HFFc6 (cell line): Measurements from ENCODE around the gene EXOC6B. TPM values are rescaled to one million over a fixed set of nuclear protein-coding genes. Genes with fewer than 3 reads are reported as not detected.

Experiments used
- DNase-seq: peaks from one replicate; pipeline ENCODE4 v3.0.0-alpha.2; 2018
- H3K27ac Mint-ChIP-seq: 2 replicates; pipeline ENCODE4 v1.8.0; 2020; ENCODE audit warnings: mild to moderate bottlenecking, mixed read lengths
- H3K27me3 Mint-ChIP-seq: 2 replicates; pipeline ENCODE4 v1.8.0; 2021; ENCODE audit warnings: mild to moderate bottlenecking, moderate library complexity, mixed read lengths; ENCODE audit not compliant: insufficient read depth
- H3K36me3 Mint-ChIP-seq: 2 replicates; pipeline ENCODE4 v1.8.0; 2021; ENCODE audit warnings: low read depth, mixed read lengths
- H3K4me1 Mint-ChIP-seq: 2 replicates; pipeline ENCODE4 v1.8.0; 2020; ENCODE audit warnings: low read depth, mixed read lengths
- H3K4me3 Mint-ChIP-seq: 2 replicates; pipeline ENCODE4 v1.8.0; 2020; ENCODE audit warnings: mild to moderate bottlenecking, moderate library complexity, mixed read lengths
- H3K9me3 Mint-ChIP-seq: 2 replicates; pipeline ENCODE4 v1.8.0; 2020; ENCODE audit warnings: mild to moderate bottlenecking, mixed read lengths
- total RNA-seq, 6 experiments: library from RNA; stranded (reverse); fragmentation: NEBNext Ultra II Directional; extraction: Animal tissue kit (Norgen Biotek cat#: 25700); gene quantifications; 2 replicates in 1 of 6; 3 replicates in 5 of 6; pipeline ENCODE4 v1.2.3, GENCODE V29; 2021
- TF ChIP-seq, protein P1 (sequence below): fragments of 200-600 bp; sonication (generic); IDR thresholded peaks from 2 replicates; pipeline ENCODE4 v1.5.0; 2021; ENCODE audit warnings: antibody characterized with exemption, mild to moderate bottlenecking

EXOC6B gene
- total RNA-seq, 6 experiments from 2014 or later, result 24.8 to 33.0 (median 27.4) TPM

DNA sequence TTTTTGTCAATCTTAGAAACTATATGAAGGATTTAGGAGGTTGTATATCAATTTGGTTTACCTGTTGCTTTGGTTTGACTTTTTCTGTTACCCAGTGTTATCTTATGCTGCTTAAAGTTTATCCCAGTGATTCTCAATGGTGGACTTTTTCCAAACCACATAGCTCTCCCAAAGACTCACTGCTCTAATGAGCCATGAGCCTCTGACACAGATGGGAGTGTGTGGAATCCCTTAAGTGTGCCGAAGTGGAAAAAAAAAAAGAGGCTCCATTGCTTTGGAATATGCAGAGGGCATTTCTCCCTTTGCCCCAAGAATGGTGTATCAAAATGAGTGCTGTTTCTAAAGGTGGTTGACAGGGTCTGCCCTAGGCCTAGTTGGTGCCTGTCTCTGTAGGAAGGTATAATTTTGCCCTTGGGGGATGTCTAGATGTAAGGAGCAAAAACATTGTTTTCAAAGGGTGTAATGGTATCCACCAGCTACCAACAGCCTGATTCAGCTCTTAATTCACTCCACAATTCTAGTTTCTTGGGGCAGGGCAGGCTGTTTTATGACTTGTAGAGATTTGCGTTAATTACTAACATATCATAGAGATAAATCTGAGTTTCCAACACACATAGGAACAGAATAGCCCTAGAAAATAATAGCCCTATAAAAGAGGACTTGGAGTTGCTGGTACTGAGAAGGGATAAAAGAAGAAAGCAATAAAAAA is 613.9 kb downstream of the EXOC6B start:
- Mint-ChIP-seq H3K36me3 (no peaks in the 10 kb centered on the region), H3K9me3 (no peaks in the 10 kb centered on the region), H3K27me3 (peaks cover 2% of the 10 kb centered on the region), H3K27ac (peak overlapping the region; percentile 67), H3K4me3 (no peak overlapping the region), H3K4me1 (peaks cover 30% of the 10 kb centered on the region)
- TF ChIP-seq, protein P1, sequence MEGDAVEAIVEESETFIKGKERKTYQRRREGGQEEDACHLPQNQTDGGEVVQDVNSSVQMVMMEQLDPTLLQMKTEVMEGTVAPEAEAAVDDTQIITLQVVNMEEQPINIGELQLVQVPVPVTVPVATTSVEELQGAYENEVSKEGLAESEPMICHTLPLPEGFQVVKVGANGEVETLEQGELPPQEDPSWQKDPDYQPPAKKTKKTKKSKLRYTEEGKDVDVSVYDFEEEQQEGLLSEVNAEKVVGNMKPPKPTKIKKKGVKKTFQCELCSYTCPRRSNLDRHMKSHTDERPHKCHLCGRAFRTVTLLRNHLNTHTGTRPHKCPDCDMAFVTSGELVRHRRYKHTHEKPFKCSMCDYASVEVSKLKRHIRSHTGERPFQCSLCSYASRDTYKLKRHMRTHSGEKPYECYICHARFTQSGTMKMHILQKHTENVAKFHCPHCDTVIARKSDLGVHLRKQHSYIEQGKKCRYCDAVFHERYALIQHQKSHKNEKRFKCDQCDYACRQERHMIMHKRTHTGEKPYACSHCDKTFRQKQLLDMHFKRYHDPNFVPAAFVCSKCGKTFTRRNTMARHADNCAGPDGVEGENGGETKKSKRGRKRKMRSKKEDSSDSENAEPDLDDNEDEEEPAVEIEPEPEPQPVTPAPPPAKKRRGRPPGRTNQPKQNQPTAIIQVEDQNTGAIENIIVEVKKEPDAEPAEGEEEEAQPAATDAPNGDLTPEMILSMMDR, result no peak
- peak; percentile 43 for DNase-seq

DNA sequence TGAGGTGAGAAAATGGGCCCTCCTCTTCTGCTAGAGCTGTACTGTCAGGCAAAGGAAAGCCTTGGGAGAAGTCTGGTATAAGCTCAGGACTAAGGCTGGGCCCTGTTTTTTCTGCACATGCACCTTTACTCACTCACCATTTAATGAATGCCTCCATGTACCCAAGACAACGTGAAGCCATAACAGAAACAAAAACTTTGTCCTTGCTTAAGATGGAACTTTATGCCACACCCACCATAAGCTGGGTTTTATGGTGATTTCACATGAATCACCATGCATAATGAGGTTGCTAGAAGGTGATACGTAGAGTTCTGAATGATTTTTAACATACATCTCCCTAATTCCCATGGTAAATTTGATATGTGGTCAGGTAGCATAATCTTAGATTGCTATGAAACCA is 614.5 kb downstream of the EXOC6B start:
- TF ChIP-seq, protein P1, result no peak
- Mint-ChIP-seq H3K27ac (peak overlapping the region; percentile 67; the same call in 1 of the 2 replicates), H3K4me1 (peaks cover 30% of the 10 kb centered on the region), H3K9me3 (no peaks in the 10 kb centered on the region), H3K4me3 (no peak overlapping the region), H3K27me3 (peaks cover 2% of the 10 kb centered on the region), H3K36me3 (no peaks in the 10 kb centered on the region)
- DNase-seq, result peak; percentile 11

DNA sequence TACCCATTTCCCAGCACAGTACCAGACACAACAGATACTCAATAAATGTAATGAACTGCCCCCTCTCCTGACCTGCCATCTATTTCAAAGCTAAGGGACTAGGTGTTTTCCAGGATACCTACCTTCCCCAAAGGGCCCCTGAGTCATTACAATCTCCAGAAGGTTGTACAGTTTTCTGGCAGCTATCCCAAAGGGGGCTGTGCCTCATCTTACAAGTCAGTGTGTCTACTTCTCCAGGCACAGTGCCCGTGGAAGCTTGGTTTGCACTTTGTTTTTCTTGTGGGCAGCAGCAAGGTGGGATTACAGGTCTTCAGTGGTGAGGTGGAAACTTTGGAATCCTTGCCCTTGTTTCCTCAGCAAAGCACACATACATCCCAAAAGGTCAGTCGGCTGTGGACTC is 615.4 kb downstream of the EXOC6B start:
- Mint-ChIP-seq H3K9me3 (no peaks in the 10 kb centered on the region), H3K4me1 (peaks cover 29% of the 10 kb centered on the region), H3K27ac (no peak overlapping the region), H3K4me3 (no peak overlapping the region), H3K36me3 (no peaks in the 10 kb centered on the region), H3K27me3 (peaks cover 2% of the 10 kb centered on the region)
- no peak for DNase-seq
- TF ChIP-seq, protein P1, result no peak

DNA sequence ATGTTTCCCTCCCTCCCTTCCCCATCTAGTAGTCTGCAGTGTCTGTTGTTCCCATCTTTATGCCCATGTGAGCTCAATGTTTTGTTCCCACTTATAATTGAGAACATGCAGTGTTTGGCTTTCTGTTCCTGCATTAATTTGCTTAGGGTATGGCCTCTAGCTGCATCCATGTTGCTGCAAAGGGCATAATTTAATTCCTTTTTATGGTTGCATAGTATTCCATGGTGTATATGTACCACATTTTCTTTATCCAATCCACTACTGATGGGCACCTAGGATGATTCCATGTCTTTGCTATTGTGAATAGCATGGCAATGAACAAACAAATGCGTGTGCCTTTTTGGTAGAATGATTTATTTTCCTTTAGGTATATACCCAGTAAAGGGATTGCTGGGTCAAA is 617.6 kb downstream of the EXOC6B start:
- no peak overlapping the region for H3K4me3 Mint-ChIP-seq
- TF ChIP-seq, protein P1, result no peak
- H3K27ac Mint-ChIP-seq, result no peak overlapping the region
- DNase-seq, result no peak
- no peaks in the 10 kb centered on the region for H3K9me3 Mint-ChIP-seq
- peaks cover 3% of the 10 kb centered on the region for H3K27me3 Mint-ChIP-seq
- peaks cover 16% of the 10 kb centered on the region for H3K4me1 Mint-ChIP-seq
- H3K36me3 Mint-ChIP-seq, result no peaks in the 10 kb centered on the region

DNA sequence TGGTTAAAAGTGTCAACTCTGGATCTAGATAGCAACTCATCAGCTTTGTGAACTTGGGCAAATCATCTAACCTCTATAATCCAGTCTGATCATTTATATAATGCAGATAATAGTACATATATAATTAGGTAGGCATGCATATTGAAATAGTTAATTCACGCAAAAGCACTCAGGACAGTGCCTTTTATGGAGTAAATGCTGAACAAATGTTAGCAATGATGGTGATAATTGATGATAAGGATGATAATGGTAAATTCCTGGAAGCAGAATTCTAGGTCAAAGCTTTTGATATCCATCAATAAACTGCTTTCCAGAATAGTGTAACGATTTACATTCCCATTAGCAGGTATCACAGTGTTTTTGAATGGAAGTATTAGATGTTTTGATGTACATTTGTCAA is 618.5 kb downstream of the EXOC6B start:
- no peaks in the 10 kb centered on the region for H3K9me3 Mint-ChIP-seq
- no peak for DNase-seq
- peaks cover 13% of the 10 kb centered on the region for H3K4me1 Mint-ChIP-seq
- H3K27ac Mint-ChIP-seq, result no peak overlapping the region
- no peak overlapping the region for H3K4me3 Mint-ChIP-seq
- TF ChIP-seq, protein P1, result no peak
- H3K27me3 Mint-ChIP-seq, result peaks cover 3% of the 10 kb centered on the region
- H3K36me3 Mint-ChIP-seq, result no peaks in the 10 kb centered on the region
